ENCODE data around the gene ZC2HC1C.
A peak's percentile ranks its signal among the peaks of the same experiment; 100 is the strongest.

GRCh38 chr14:75126679-75127473 is 57.4 kb downstream of the ZC2HC1C start, which contains the start of gene NEK9:
- TF ChIP-seq REST (IDR thresholded peaks at IDR 0.05; ENCODE audit: insufficient read depth in 1 of 2, low read depth in 2 of 2, low read length in 2 of 2) (0 out of 4 replicates have a peak, but pooled peaks of 1 of the 2 experiments have one; percentile 34), POLR2AphosphoS5 (IDR thresholded peaks at IDR 0.05; ENCODE audit: low read depth, low read length) (peak; percentile 76; the same call in 1 of the 2 replicates), TAF1 (IDR thresholded peaks at IDR 0.05; ENCODE audit: borderline replicate concordance, insufficient read depth, low read length) (peak; percentile 93), SIN3A (IDR thresholded peaks at IDR 0.05; ENCODE audit: borderline replicate concordance, insufficient read depth, low read length) (no peak)

All from PFSK-1 (cell line).